ENCODE measurements around the gene ACTA2.

Gene ACTA2

DNA sequence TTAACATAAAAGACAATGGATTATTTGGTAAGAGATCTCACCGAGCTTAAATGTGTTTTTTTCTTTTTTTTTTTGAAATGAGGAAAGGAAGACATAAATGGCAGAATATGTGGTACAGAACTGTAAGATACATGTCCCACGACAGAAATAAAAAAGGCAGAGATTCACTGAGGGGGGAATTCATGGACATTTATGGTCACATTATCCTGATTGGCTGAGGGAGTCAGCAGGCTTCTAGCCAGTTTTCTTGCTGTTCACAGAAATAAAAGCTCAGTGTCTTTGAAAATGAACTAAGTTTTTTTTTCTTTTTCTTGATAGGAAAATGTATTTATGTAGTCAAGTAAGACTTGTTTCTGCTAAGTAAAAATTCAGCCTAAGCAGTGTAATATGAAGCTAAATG lies 29.8 kb upstream of the ACTA2 start:
- Histone ChIP-seq H3K9me3 (ENCODE audit: control insufficient read depth, low read length) (no peaks in the 10 kb centered on the region), H3K4me3 (ENCODE audit: insufficient read depth, low read depth, low read length) (no peak overlapping the region), H3K36me3 (ENCODE audit: control insufficient read depth, insufficient read depth, low read length) (no peaks in the 10 kb centered on the region), H3K27ac (ENCODE audit: insufficient read depth, low read depth, low read length, poor library complexity, severe bottlenecking) (no peak overlapping the region), H3K4me1 (ENCODE audit: control insufficient read depth, insufficient read depth, low read length) (peaks cover 11% of the 10 kb centered on the region), H3K27me3 (ENCODE audit: control insufficient read depth, insufficient read depth, low read length, poor library complexity, severe bottlenecking) (no peaks in the 10 kb centered on the region)
- 83 to 91% methylated on average over 2 of the region's 2 CpGs for WGBS, 2 experiments

DNA sequence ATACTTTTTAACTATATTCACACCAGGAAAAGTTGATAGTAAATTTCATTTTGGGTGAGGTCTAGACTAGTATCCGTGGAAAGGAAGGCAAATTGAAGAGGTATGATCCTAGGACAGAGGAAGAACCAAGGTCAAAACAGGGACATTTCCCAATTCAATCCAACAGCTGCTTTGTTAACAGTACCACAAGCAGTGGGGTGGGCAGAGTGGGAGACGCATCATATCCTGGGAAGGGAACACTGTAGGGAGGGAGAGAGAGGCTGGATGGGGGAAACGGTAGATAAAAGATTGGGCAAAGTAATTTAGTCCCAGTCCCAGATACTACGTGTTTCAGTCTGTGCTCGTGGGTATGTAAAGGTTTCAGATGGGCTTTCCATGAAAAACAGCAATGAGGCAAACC lies 28.9 kb upstream of the ACTA2 start:
- Histone ChIP-seq H3K27ac (ENCODE audit: insufficient read depth, low read depth, low read length, poor library complexity, severe bottlenecking) (no peak overlapping the region), H3K36me3 (ENCODE audit: control insufficient read depth, insufficient read depth, low read length) (no peaks in the 10 kb centered on the region), H3K4me1 (ENCODE audit: control insufficient read depth, insufficient read depth, low read length) (peaks cover 11% of the 10 kb centered on the region), H3K4me3 (ENCODE audit: insufficient read depth, low read depth, low read length) (no peak overlapping the region), H3K9me3 (ENCODE audit: control insufficient read depth, low read length) (no peaks in the 10 kb centered on the region), H3K27me3 (ENCODE audit: control insufficient read depth, insufficient read depth, low read length, poor library complexity, severe bottlenecking) (no peaks in the 10 kb centered on the region)
- WGBS, 2 experiments: 89% methylated on average over 5 of the region's 5 CpGs

- Histone ChIP-seq H3K4me1 (ENCODE audit: control insufficient read depth, insufficient read depth, low read length) (peaks cover 8% of the 10 kb centered on the region), H3K4me3 (ENCODE audit: insufficient read depth, low read depth, low read length) (no peak overlapping the region), H3K27me3 (ENCODE audit: control insufficient read depth, insufficient read depth, low read length, poor library complexity, severe bottlenecking) (no peaks in the 10 kb centered on the region), H3K36me3 (ENCODE audit: control insufficient read depth, insufficient read depth, low read length) (no peaks in the 10 kb centered on the region), H3K27ac (ENCODE audit: insufficient read depth, low read depth, low read length, poor library complexity, severe bottlenecking) (no peak overlapping the region), H3K9me3 (ENCODE audit: control insufficient read depth, low read length) (no peaks in the 10 kb centered on the region)
- 93 to 96% methylated on average over 3 of the region's 4 CpGs for WGBS, 2 experiments
Observed at GRCh38 chr10:88980800-88981199, 28.2 kb upstream of the ACTA2 start.

- Histone ChIP-seq H3K4me3 (ENCODE audit: insufficient read depth, low read depth, low read length) (no peak overlapping the region), H3K36me3 (ENCODE audit: control insufficient read depth, insufficient read depth, low read length) (no peaks in the 10 kb centered on the region), H3K4me1 (ENCODE audit: control insufficient read depth, insufficient read depth, low read length) (peaks cover 8% of the 10 kb centered on the region), H3K27ac (ENCODE audit: insufficient read depth, low read depth, low read length, poor library complexity, severe bottlenecking) (no peak overlapping the region), H3K9me3 (ENCODE audit: control insufficient read depth, low read length) (no peaks in the 10 kb centered on the region), H3K27me3 (ENCODE audit: control insufficient read depth, insufficient read depth, low read length, poor library complexity, severe bottlenecking) (no peaks in the 10 kb centered on the region)
- 93 to 94% methylated on average over 4 of the region's 4 CpGs for WGBS, 2 experiments
Observed at GRCh38 chr10:88980247-88980646, 27.7 kb upstream of the ACTA2 start.

DNA sequence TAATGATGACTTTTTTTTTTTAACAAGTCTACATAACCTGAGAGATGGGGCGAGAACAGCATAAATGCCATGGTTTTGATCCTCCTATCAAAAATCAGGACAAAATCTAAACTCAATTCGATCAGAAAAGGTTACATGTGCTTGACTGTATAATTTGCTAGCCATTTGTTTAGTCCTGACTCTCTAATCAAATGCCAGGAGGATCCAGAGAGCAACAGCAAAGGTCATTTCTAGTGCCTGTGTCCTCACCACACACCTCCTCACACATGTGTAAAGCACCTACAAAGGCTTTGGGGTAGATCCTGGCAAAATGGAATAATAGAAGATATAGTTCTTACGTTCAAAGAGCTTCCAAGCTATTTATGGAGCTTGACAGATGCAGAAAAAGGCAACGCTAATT lies 27.0 kb upstream of the ACTA2 start:
- Histone ChIP-seq H3K4me3 (ENCODE audit: insufficient read depth, low read depth, low read length) (no peak overlapping the region), H3K4me1 (ENCODE audit: control insufficient read depth, insufficient read depth, low read length) (peaks cover 8% of the 10 kb centered on the region), H3K27ac (ENCODE audit: insufficient read depth, low read depth, low read length, poor library complexity, severe bottlenecking) (no peak overlapping the region), H3K9me3 (ENCODE audit: control insufficient read depth, low read length) (no peaks in the 10 kb centered on the region), H3K27me3 (ENCODE audit: control insufficient read depth, insufficient read depth, low read length, poor library complexity, severe bottlenecking) (no peaks in the 10 kb centered on the region), H3K36me3 (ENCODE audit: control insufficient read depth, insufficient read depth, low read length) (no peaks in the 10 kb centered on the region)
- 90 to 93% methylated on average over 4 of the region's 4 CpGs for WGBS, 2 experiments

DNA sequence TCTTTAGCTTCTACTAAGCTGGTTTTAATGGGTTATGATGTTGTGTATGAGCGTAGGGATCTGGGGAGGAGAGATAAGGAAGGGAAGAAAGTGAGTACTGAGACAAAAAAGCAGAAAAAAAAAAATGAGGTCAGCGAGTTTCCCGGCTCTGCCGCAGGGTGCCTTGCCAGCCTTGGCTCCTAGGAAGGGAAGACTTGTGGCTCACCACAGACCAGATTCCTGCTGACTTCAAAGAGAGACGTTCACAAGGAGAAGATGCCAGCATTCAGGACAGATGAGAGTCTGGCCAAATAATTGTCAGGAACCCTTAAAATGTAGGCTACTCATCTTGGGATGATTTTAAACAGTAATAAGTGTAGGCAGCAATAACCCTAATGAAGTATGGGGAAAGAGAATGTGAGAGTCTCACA lies 26.6 kb upstream of the ACTA2 start:
- peaks cover 8% of the 10 kb centered on the region for H3K4me1 ChIP-seq (ENCODE audit: control insufficient read depth, insufficient read depth, low read length)
- no peak overlapping the region for H3K4me3 ChIP-seq (ENCODE audit: insufficient read depth, low read depth, low read length)
- WGBS, 2 experiments: 12 to 31% methylated on average over 5 of the region's 5 CpGs
- H3K36me3 ChIP-seq (ENCODE audit: control insufficient read depth, insufficient read depth, low read length): no peaks in the 10 kb centered on the region
- no peaks in the 10 kb centered on the region for H3K9me3 ChIP-seq (ENCODE audit: control insufficient read depth, low read length)
- no peaks in the 10 kb centered on the region for H3K27me3 ChIP-seq (ENCODE audit: control insufficient read depth, insufficient read depth, low read length, poor library complexity, severe bottlenecking)
- H3K27ac ChIP-seq (ENCODE audit: insufficient read depth, low read depth, low read length, poor library complexity, severe bottlenecking): no peak overlapping the region

DNA sequence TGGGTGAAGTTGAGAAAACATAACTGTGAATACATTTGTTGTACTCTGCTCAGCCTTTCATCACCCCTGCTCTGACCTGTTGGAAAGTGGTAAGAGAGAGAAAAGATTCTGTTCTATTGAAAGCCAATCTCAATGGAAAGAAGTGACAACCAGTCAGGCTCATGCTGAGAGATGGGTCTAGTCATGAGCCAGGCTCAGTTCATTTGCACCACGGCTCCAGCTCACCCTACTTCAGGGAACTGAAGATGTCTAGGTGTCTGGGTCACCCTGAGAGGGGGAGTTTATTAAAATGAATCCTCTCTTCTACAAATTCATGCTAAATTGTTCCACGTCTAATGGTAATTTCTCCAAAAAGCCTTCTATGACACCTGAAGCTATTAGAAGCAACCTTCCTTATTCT lies 25.9 kb upstream of the ACTA2 start:
- WGBS, 2 experiments: 86 to 91% methylated on average over 2 of the region's 2 CpGs
- no peaks in the 10 kb centered on the region for H3K36me3 ChIP-seq (ENCODE audit: control insufficient read depth, insufficient read depth, low read length)
- H3K27me3 ChIP-seq (ENCODE audit: control insufficient read depth, insufficient read depth, low read length, poor library complexity, severe bottlenecking): no peaks in the 10 kb centered on the region
- H3K4me3 ChIP-seq (ENCODE audit: insufficient read depth, low read depth, low read length): no peak overlapping the region
- no peaks in the 10 kb centered on the region for H3K9me3 ChIP-seq (ENCODE audit: control insufficient read depth, low read length)
- peaks cover 8% of the 10 kb centered on the region for H3K4me1 ChIP-seq (ENCODE audit: control insufficient read depth, insufficient read depth, low read length)
- no peak overlapping the region for H3K27ac ChIP-seq (ENCODE audit: insufficient read depth, low read depth, low read length, poor library complexity, severe bottlenecking)

DNA sequence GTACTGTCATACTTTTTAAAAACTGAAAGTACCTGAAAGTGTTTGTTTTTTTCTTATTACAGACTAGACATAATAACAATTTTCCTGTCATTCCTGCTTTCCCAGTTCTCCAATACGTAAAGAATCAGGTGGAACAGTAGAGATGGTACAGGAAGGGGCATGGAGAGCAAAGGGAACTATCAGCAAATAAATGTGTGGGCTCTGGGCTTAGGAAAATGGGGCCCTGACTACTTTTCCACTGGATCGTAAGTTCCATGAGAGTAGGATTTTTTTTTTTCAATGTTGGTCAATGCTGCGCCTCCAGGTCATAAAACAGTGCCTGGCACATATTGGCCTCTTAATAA lies 22.8 kb upstream of the ACTA2 start:
- Histone ChIP-seq H3K27ac (ENCODE audit: insufficient read depth, low read depth, low read length, poor library complexity, severe bottlenecking) (no peak overlapping the region), H3K36me3 (ENCODE audit: control insufficient read depth, insufficient read depth, low read length) (no peaks in the 10 kb centered on the region), H3K9me3 (ENCODE audit: control insufficient read depth, low read length) (no peaks in the 10 kb centered on the region), H3K27me3 (ENCODE audit: control insufficient read depth, insufficient read depth, low read length, poor library complexity, severe bottlenecking) (no peaks in the 10 kb centered on the region), H3K4me1 (ENCODE audit: control insufficient read depth, insufficient read depth, low read length) (peaks cover 8% of the 10 kb centered on the region), H3K4me3 (ENCODE audit: insufficient read depth, low read depth, low read length) (no peak overlapping the region)
- 93 to 98% methylated on average over 3 of the region's 3 CpGs for WGBS, 2 experiments

GRCh38 chr10:88974446-88975376 lies 22.1 kb upstream of the ACTA2 start:
- Histone ChIP-seq H3K4me1 (ENCODE audit: control insufficient read depth, insufficient read depth, low read length) (peaks cover 8% of the 10 kb centered on the region), H3K27ac (ENCODE audit: insufficient read depth, low read depth, low read length, poor library complexity, severe bottlenecking) (no peak overlapping the region), H3K36me3 (ENCODE audit: control insufficient read depth, insufficient read depth, low read length) (no peaks in the 10 kb centered on the region), H3K27me3 (ENCODE audit: control insufficient read depth, insufficient read depth, low read length, poor library complexity, severe bottlenecking) (no peaks in the 10 kb centered on the region), H3K4me3 (ENCODE audit: insufficient read depth, low read depth, low read length) (no peak overlapping the region), H3K9me3 (ENCODE audit: control insufficient read depth, low read length) (no peaks in the 10 kb centered on the region)
- WGBS, 2 experiments: 97 to 98% methylated on average over 6 to 7 of the region's 7 CpGs

DNA sequence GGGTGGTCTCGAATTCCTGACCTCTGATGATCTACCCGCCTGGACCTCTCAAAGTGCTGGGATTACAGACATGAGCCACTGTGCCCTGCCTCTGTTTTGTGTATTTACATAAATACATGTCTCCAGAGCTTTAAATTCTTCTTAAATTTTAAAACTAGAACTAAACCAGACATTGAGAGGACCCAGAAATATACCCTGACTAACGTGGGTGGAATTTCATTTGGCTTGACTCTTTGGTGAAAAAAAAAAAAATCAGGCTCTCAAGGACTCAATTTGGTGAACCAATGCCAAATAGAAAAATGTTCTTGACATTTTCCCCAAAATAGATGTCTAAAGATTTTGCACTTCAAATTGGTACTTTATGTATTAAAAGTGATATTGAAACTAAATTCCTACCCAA lies 21.4 kb upstream of the ACTA2 start:
- 82 to 95% methylated on average over 3 of the region's 3 CpGs for WGBS, 2 experiments
- no peaks in the 10 kb centered on the region for H3K36me3 ChIP-seq (ENCODE audit: control insufficient read depth, insufficient read depth, low read length)
- no peaks in the 10 kb centered on the region for H3K9me3 ChIP-seq (ENCODE audit: control insufficient read depth, low read length)
- H3K27me3 ChIP-seq (ENCODE audit: control insufficient read depth, insufficient read depth, low read length, poor library complexity, severe bottlenecking): no peaks in the 10 kb centered on the region
- no peak overlapping the region for H3K27ac ChIP-seq (ENCODE audit: insufficient read depth, low read depth, low read length, poor library complexity, severe bottlenecking)
- peaks cover 1% of the 10 kb centered on the region for H3K4me1 ChIP-seq (ENCODE audit: control insufficient read depth, insufficient read depth, low read length)
- H3K4me3 ChIP-seq (ENCODE audit: insufficient read depth, low read depth, low read length): no peak overlapping the region
